Activated CD8-positive, alpha-beta memory T cell treated with anti-CD3 and anti-CD28 coated beads for 48 hours (primary cell): ENCODE results near the gene GPATCH1.
"Not testable (repeated sequence)": the region's sequence is repeated elsewhere in the genome, so short reads cannot be mapped to it uniquely, and the experiment has no call there.

ENCODE experiments used
- DNase-seq, 3 experiments: peaks; one replicate each; pipeline ENCODE4 v3.0.0-alpha.2; 2020; ENCODE audit warnings: low read depth in 2 of 3, low spot score in 2 of 3

Gene GPATCH1

GRCh38 chr19:33154313-33154712, 73.3 kb downstream of the GPATCH1 start:
- DNase-seq, result not testable (repeated sequence)

- no peak for DNase-seq
Observed at GRCh38 chr19:33156334-33156733, 75.4 kb downstream of the GPATCH1 start.

- DNase-seq, result no peak
Observed at GRCh38 chr19:33157906-33158305, 76.9 kb downstream of the GPATCH1 start.

- no peak for DNase-seq
Observed at GRCh38 chr19:33158365-33158764, 77.4 kb downstream of the GPATCH1 start.

- DNase-seq, result no peak
Observed at GRCh38 chr19:33159149-33159548, 78.2 kb downstream of the GPATCH1 start.

- DNase-seq, result no peak
Observed at GRCh38 chr19:33159893-33160292, 78.9 kb downstream of the GPATCH1 start.

- no peak for DNase-seq
Observed at GRCh38 chr19:33161201-33161600, 80.2 kb downstream of the GPATCH1 start.

GRCh38 chr19:33163481-33163880, 82.5 kb downstream of the GPATCH1 start:
- no peak for DNase-seq

- not testable (repeated sequence) for DNase-seq
Observed at GRCh38 chr19:33166037-33166436, 85.1 kb downstream of the GPATCH1 start.

GRCh38 chr19:33167438-33167837, 86.5 kb downstream of the GPATCH1 start:
- DNase-seq, result no peak

- no peak for DNase-seq
Observed at GRCh38 chr19:33168528-33168927, 87.5 kb downstream of the GPATCH1 start.

GRCh38 chr19:33171222-33171795, 90.3 kb downstream of the GPATCH1 start:
- no peak for DNase-seq

GRCh38 chr19:33171916-33172359, 91.0 kb downstream of the GPATCH1 start:
- DNase-seq, result no peak

GRCh38 chr19:33174186-33174585, 93.2 kb downstream of the GPATCH1 start:
- no peak for DNase-seq

- no peak for DNase-seq
Observed at GRCh38 chr19:33175156-33175782, 94.3 kb downstream of the GPATCH1 start.

GRCh38 chr19:33175886-33176669, 95.1 kb downstream of the GPATCH1 start:
- DNase-seq, result no peak

- peak; percentile 97 to 100 (median 99) for DNase-seq
Observed at GRCh38 chr19:33176670-33177416, 95.9 kb downstream of the GPATCH1 start.

GRCh38 chr19:33177417-33177979, 96.5 kb downstream of the GPATCH1 start:
- no peak for DNase-seq
